GM18951 (cell line): ENCODE measurements around the gene MRAS.
"Not testable (repeated sequence)": the region's sequence is repeated elsewhere in the genome, so short reads cannot be mapped to it uniquely, and the experiment has no call there.

ENCODE experiments used
- POLR2A ChIP-seq: IDR thresholded peaks from 4 replicates; pipeline ENCODE4 v1.6.1; 2011; ENCODE audit warnings: mild to moderate bottlenecking; ENCODE audit not compliant: insufficient read length, insufficient read depth; ENCODE audit errors: extremely low read depth
- in situ Hi-C: fragments of 300-500 bp; cut with MboI; formaldehyde crosslinking; loops from one replicate; pipeline ENCODE4 v1.12.0; 2022; ENCODE audit warnings: low sequenced_read_pairs, mixed read lengths, inconsistent platforms; ENCODE audit not compliant: unreplicated experiment

The MRAS gene

GRCh38 chr3:138417559-138417982 is 69.2 kb downstream of the MRAS start:
- no peak for TF ChIP-seq POLR2A
- in situ Hi-C loops: no loop called here

- TF ChIP-seq POLR2A: no peak
- in situ Hi-C loops: no loop called here
Observed at GRCh38 chr3:138418601-138419206, 70.3 kb downstream of the MRAS start.

- in situ Hi-C loops: no loop called here
- no peak for TF ChIP-seq POLR2A
Observed at GRCh38 chr3:138423316-138423715, 74.9 kb downstream of the MRAS start.

GRCh38 chr3:138424323-138424722 is 75.9 kb downstream of the MRAS start:
- TF ChIP-seq POLR2A: no peak
- in situ Hi-C loops: no loop called here

- in situ Hi-C loops: no loop called here
- no peak for TF ChIP-seq POLR2A
Observed at GRCh38 chr3:138426211-138426610, 77.8 kb downstream of the MRAS start.

GRCh38 chr3:138426754-138427153 is 78.4 kb downstream of the MRAS start:
- in situ Hi-C loops: not testable (repeated sequence)

GRCh38 chr3:138429665-138430064 is 81.3 kb downstream of the MRAS start:
- TF ChIP-seq POLR2A: no peak
- in situ Hi-C loops: no loop called here

- in situ Hi-C loops: no loop called here
Observed at GRCh38 chr3:138432576-138433240, 84.3 kb downstream of the MRAS start.

GRCh38 chr3:138433892-138434275 is 85.5 kb downstream of the MRAS start:
- no peak for TF ChIP-seq POLR2A
- in situ Hi-C loops: no loop called here

More at GRCh38 chr3:138432576-138433240, 84.3 kb downstream of the MRAS start:
- TF ChIP-seq POLR2A: no peak

- no peak for TF ChIP-seq POLR2A
Observed at GRCh38 chr3:138434276-138434874, 86.0 kb downstream of the MRAS start, which contains the start of gene ESYT3. TSS of gene ESYT3 (plus strand) at chr3:138434616. CDS start at chr3:138434799, 183 bp downstream.

GRCh38 chr3:138434875-138435772 is 86.7 kb downstream of the MRAS start:
- in situ Hi-C loops: no loop called here
- no peak for TF ChIP-seq POLR2A

More at GRCh38 chr3:138434276-138434874, 86.0 kb downstream of the MRAS start, which contains the start of gene ESYT3:
- in situ Hi-C loops: no loop called here

GRCh38 chr3:138435840-138436239 is 87.5 kb downstream of the MRAS start:
- TF ChIP-seq POLR2A: no peak
- in situ Hi-C loops: no loop called here

- no peak for TF ChIP-seq POLR2A
- in situ Hi-C loops: no loop called here
Observed at GRCh38 chr3:138437281-138437680, 88.9 kb downstream of the MRAS start.
